ENCODE results near the gene EDDM3A. TPM values are rescaled to one million over a fixed set of nuclear protein-coding genes. Genes with fewer than 3 reads are reported as not detected.

The EDDM3A gene
- total RNA-seq, 1 donor from 2014 or later, result not detected

DNA sequence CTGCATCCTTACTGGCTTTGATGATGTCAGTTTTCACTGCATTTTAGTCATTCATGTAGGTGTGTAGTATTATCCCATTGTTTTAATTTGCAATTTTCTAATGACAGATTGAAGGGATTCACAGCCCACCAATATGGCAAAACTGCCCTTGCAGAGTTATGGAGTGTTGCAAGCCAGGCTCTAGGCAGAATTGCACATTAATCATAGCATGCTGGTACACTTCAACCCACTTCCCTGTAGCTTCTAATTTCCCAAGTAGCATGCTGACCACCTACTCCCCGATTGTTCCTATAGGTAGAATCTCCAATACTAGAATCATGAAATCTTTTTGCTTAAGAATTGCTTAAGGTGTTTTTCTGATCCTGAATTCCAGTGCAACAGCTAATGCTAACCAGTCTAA, 30.2 kb downstream of the EDDM3A start:
- Histone ChIP-seq H3K27me3 (ENCODE audit: control insufficient read depth, insufficient read depth, low read length) (no peaks in the 10 kb centered on the region), H3K36me3 (ENCODE audit: control insufficient read depth, insufficient read depth, low read length) (no peaks in the 10 kb centered on the region), H3K4me3 (ENCODE audit: low read depth, low read length) (no peak overlapping the region)
- DNase-seq (ENCODE audit: low read depth), result no peak
- no peak for FAIRE-seq
- TF ChIP-seq, protein P1, sequence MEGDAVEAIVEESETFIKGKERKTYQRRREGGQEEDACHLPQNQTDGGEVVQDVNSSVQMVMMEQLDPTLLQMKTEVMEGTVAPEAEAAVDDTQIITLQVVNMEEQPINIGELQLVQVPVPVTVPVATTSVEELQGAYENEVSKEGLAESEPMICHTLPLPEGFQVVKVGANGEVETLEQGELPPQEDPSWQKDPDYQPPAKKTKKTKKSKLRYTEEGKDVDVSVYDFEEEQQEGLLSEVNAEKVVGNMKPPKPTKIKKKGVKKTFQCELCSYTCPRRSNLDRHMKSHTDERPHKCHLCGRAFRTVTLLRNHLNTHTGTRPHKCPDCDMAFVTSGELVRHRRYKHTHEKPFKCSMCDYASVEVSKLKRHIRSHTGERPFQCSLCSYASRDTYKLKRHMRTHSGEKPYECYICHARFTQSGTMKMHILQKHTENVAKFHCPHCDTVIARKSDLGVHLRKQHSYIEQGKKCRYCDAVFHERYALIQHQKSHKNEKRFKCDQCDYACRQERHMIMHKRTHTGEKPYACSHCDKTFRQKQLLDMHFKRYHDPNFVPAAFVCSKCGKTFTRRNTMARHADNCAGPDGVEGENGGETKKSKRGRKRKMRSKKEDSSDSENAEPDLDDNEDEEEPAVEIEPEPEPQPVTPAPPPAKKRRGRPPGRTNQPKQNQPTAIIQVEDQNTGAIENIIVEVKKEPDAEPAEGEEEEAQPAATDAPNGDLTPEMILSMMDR (IDR thresholded peaks at IDR 0.05; ENCODE audit: insufficient read depth, low read length, severe bottlenecking), result no peak

DNA sequence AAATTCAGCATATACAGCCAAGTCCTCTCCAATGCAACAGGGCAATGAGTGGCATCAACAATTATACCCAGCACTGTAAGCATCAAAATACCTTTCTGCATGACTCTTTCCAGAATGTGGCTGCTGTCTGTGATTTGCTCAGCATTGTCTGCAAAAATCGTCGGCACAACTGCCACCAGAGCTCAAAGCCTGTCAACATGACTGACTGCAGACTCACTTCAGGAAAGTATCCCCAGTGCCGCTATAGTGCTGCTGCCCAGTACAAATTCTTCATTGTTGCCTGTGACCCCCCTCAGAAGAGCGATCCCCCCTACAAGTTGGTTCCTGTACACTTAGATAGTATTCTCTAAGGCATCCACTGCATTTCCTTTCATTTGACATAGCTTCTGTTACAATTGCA, 36.1 kb downstream of the EDDM3A start:
- DNase-seq (ENCODE audit: low read depth) (no peak), FAIRE-seq (no peak)
- Histone ChIP-seq H3K27me3 (ENCODE audit: control insufficient read depth, insufficient read depth, low read length) (no peaks in the 10 kb centered on the region), H3K36me3 (ENCODE audit: control insufficient read depth, insufficient read depth, low read length) (no peaks in the 10 kb centered on the region), H3K4me3 (ENCODE audit: low read depth, low read length) (no peak overlapping the region)
- TF ChIP-seq, protein P1 (IDR thresholded peaks at IDR 0.05; ENCODE audit: insufficient read depth, low read length, severe bottlenecking), result no peak

DNA sequence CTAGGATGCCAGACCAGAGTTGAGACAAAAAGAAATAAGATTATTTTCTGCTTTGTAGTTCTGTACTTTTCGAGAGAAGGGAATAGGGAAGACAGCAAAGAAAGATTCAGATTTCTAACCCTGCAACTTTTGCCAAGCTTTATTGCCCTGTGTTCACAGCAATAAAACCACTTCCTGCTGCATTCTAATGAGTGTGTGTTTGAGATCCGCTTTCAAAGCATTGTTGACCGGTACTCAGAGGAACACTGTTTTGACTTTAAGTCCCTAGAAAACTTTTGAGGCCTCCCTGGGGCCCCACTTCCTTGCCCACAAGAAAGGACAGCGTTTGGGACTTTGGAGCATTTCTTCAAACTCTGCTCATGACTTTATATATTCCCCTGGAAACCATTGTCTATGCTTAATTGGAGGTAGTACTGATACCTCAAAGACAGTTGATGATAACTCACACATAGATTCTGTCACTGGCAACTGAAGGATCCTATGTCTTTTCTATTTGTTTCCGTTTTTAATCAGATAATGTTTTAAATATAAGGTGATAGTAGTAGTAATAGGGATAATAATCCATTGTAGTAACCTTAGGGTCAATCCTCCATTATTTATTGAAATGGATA, 36.7 kb downstream of the EDDM3A start:
- Histone ChIP-seq H3K4me3 (ENCODE audit: low read depth, low read length) (no peak overlapping the region), H3K36me3 (ENCODE audit: control insufficient read depth, insufficient read depth, low read length) (no peaks in the 10 kb centered on the region), H3K27me3 (ENCODE audit: control insufficient read depth, insufficient read depth, low read length) (no peaks in the 10 kb centered on the region)
- no peak for FAIRE-seq
- TF ChIP-seq, protein P1 (IDR thresholded peaks at IDR 0.05; ENCODE audit: insufficient read depth, low read length, severe bottlenecking), result no peak
- no peak for DNase-seq (ENCODE audit: low read depth)

DNA sequence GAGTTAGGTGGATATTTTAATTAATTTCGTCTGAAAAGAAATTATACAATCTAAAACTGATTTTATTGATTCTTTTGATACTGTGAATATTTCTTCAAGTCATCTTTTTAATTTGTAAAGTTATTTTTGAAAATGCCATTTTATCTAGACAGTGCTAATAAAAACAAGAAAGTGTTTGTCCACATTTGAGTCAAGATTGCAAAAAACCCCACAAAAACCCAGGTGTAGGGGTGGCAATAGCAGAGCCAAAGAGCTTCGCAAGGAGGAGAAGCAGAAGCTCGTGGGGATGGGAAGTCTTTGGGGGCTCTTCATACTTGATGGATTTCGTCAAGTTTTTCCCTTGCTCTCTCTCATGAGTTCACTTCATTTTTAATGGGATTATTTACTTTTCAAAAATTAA, 41.3 kb downstream of the EDDM3A start:
- TF ChIP-seq, protein P1 (IDR thresholded peaks at IDR 0.05; ENCODE audit: insufficient read depth, low read length, severe bottlenecking), result no peak

DNA sequence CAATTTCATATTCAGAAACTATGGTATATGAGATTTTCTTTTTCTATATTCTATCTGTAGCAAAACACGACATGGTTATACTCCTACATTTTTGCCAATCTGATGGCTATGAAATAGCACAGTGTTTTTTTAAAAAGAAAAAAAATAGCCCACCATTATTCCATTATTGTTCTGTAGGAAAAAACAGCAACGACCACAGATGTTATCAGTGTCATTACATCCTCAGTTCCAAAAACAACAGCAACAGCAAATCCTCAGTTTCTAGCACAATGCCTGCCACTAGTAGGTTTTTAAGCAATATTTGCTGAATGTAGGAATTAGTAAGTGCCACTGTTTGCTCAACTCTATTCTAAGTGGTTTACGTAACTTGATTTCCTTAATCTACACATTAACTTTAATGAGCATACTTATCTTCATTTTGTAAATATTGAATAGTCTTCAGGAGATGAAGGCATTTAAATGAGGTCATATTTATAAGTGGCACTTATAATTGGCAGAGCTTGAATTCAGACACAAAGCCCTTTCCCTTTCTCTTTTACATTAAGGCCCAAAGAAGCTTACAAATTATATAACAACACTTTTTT, 43.6 kb downstream of the EDDM3A start:
- no peak for FAIRE-seq
- no peaks in the 10 kb centered on the region for H3K36me3 ChIP-seq (ENCODE audit: control insufficient read depth, insufficient read depth, low read length)

More for the DNA sequence above, 41.3 kb downstream of the EDDM3A start:
- FAIRE-seq, result no peak
- no peak for DNase-seq (ENCODE audit: low read depth)
- Histone ChIP-seq H3K27me3 (ENCODE audit: control insufficient read depth, insufficient read depth, low read length) (no peaks in the 10 kb centered on the region), H3K4me3 (ENCODE audit: low read depth, low read length) (no peak overlapping the region), H3K36me3 (ENCODE audit: control insufficient read depth, insufficient read depth, low read length) (no peaks in the 10 kb centered on the region)

More for the DNA sequence above, 43.6 kb downstream of the EDDM3A start:
- H3K4me3 ChIP-seq (ENCODE audit: low read depth, low read length), result no peak overlapping the region
- DNase-seq (ENCODE audit: low read depth), result no peak
- TF ChIP-seq, protein P1 (IDR thresholded peaks at IDR 0.05; ENCODE audit: insufficient read depth, low read length, severe bottlenecking), result no peak
- no peaks in the 10 kb centered on the region for H3K27me3 ChIP-seq (ENCODE audit: control insufficient read depth, insufficient read depth, low read length)
